NB4 (cell line): ENCODE data around the gene AMBRA1.

ENCODE experiments used
- CTCF ChIP-seq: IDR thresholded peaks from one replicate; pipeline ENCODE4 v1.5.1; 2012; ENCODE audit warnings: low read depth, low read length
- MAX ChIP-seq: IDR thresholded peaks from 2 replicates; pipeline ENCODE4 v1.6.1; 2011; ENCODE audit warnings: low read depth, low read length
- MYC ChIP-seq: IDR thresholded peaks from 2 replicates; pipeline ENCODE4 v1.6.1; 2011; ENCODE audit warnings: low read depth, low read length
- POLR2A ChIP-seq: IDR thresholded peaks from 2 replicates; pipeline ENCODE4 v1.6.1; 2011; ENCODE audit warnings: mild to moderate bottlenecking; ENCODE audit not compliant: insufficient read length; ENCODE audit errors: extremely low read depth

- TF ChIP-seq CTCF: no peak
- no peak for TF ChIP-seq POLR2A
- TF ChIP-seq MYC: no peak
- TF ChIP-seq MAX: no peak
These were observed 121.2 kb downstream of the AMBRA1 start for GRCh38 chr11:46472662-46472994.
